Renal cortical epithelial cell (primary cell): ENCODE results near the gene IFITM5. TPM values are rescaled to one million over a fixed set of nuclear protein-coding genes. Genes with fewer than 3 reads are reported as not detected.
"Not testable (repeated sequence)": the region's sequence is repeated elsewhere in the genome, so short reads cannot be mapped to it uniquely, and the experiment has no call there.

Source experiments
- DNase-seq: peaks from one replicate; pipeline ENCODE4 v3.0.0-alpha.2; 2011; ENCODE audit warnings: low read depth
- total RNA-seq: library from RNA; depleted of rRNA; stranded (reverse); fragments of >200 nt; gene quantifications from 2 replicates; pipeline ENCODE4 v1.2.3, GENCODE V29; 2014

Gene IFITM5
- total RNA-seq, result not detected in 2 replicates

DNA sequence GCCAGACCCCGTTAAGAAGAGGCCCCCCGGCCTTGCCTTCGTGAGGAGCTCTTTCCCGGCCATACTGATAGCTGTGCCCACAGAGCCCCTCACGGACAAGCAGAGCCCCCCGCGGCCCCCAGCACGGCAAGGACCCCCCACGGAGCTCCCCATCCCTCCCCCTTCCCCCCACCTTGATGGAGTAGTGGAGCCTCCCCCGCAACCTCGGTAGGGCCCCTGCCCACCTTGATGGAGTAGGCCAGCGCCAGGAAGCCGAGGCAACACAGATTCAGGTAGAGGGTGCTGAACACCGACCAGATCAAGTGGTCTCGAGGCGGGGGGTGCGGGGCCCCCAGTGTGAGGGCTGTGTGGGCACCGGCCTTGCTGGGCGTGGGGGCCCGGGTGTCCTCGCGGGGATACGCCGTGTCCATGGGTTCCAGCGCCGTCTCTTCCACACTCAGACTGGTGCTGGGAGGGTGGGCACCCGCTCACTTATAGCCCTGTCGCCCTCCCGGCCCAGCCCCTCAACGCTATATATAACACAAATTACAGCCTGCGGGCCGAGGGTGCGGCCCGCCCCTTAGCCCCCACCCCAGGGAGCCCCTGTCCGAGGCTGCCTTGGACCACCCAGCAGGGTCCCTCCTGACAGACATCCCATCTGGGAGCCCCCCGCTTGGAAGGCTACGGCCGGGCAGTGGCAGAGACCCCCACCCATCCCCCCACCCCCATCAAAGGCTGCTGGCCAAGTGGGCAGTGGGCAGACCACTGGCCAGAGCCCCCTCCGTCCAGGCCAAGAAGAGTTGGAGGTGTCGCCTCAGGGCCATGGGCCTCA, at the start of gene IFITM5:
Gene IFITM5 (minus strand): TSS at position 446 of the 811 bp plus-strand sequence. CDS start 36 bp downstream, at position 410.
- no peak for DNase-seq

GRCh38 chr11:346529-346928, 47.2 kb upstream of the IFITM5 start:
- DNase-seq, result no peak

- no peak for DNase-seq
Measured at GRCh38 chr11:344836-345578, 45.7 kb upstream of the IFITM5 start.

GRCh38 chr11:342328-342727, 43.0 kb upstream of the IFITM5 start:
- DNase-seq, result no peak

DNA sequence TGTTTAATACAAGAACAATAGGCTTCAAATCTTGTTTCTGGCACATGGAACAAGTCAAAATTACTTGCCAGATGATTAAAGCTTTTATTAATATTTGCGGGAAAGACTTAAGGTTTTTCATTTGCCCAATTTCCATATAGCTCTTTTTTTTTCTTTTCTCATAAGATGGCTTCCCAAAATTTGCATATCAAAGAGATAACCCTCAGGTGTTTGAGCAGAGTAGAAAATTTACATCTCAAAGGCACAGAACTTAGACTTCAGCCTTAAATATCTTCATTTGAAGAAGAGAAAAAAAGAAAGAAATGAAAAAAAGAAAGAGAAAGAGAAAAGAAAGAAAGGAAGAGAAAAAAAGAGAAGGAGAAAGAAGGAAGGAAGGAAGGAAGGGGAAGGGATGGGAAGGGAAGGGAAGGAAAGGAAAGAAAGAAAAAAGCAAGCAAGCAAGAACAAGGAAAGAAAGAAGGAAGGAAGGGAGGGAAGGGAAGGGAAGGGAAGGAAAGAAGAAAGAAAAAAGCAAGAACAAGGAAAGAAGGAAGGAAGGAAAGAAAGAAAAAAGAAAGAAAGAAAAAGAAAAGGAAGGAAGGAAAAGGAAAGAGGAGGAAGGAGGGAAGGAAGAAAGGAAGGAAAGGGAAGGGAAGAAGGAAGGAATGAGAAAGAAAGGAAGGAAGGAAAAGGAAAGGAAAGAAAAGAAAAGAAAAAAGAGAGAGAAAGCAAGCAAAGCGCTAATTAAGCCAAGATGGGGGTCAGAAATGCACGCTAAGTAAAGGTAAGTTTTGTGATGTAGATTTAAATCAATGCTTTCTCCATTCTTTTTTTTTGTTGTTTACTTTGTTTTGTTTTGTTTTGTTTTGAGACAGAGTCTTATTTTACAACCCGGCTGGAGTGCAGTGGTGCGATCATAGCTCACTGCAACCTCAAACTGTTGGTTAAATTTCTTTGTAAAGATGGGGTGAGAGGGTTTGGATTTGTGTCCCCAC, 41.5 kb upstream of the IFITM5 start:
- no peak for DNase-seq

- DNase-seq, result no peak
Measured at GRCh38 chr11:339963-340362, 40.6 kb upstream of the IFITM5 start.

DNA sequence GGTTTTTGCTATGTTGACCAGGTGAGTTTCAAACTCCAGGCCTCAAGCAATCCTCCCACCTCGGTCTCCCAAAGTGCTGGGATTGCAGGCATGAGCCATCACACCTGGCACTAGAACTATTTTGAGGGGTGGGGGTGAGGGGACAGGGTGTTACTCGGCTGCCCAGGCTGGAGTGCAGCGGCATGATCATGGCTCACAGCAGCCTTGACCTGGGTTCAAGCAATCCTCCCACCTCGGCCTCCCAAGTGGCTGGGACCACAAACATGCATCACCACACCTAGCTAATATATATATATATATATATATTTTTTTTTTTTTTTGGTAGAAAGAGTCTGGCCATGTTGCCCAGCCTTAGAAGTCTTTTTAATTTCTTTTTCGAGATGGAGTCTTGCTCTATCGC, 38.4 kb upstream of the IFITM5 start:
- DNase-seq, result no peak

- DNase-seq, result no peak
Measured at GRCh38 chr11:336659-337198, 37.4 kb upstream of the IFITM5 start.

- DNase-seq, result no peak
Measured at GRCh38 chr11:335779-336658, 36.7 kb upstream of the IFITM5 start.

DNA sequence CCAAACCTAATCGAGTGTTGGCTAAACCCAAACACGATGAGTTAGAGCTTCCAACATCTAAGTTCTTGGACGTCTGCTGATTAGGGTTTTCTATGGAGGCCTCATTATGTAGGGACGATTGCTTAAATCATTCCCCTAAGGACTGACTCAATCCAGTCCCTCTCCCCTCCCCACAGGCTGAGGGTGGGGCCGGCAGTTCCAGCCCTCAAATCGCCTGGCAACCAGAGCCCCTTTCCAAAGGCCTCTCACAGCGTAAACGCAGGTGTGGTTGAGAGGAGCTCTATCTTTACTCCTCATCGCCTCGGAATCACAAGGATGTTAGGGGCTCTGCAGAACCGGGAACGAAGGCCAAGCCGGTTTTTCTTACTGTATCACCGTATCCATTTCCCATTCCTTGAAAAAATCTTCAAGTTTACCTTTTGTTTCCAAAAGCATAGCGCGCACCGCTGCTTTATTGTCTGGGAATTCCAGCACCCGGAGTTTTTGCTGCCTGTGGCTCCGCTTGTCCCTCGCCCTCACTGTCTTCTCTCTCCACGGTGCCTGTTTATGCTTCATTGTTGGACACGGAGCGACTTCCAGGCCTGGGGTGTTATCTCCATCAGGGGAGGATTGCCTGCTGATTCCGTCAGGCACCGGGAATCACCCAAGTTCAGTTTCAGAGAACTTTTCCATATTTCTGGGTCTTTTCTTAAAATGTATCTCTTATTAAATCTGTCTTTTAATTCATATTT, 35.1 kb upstream of the IFITM5 start:
- no peak for DNase-seq

DNA sequence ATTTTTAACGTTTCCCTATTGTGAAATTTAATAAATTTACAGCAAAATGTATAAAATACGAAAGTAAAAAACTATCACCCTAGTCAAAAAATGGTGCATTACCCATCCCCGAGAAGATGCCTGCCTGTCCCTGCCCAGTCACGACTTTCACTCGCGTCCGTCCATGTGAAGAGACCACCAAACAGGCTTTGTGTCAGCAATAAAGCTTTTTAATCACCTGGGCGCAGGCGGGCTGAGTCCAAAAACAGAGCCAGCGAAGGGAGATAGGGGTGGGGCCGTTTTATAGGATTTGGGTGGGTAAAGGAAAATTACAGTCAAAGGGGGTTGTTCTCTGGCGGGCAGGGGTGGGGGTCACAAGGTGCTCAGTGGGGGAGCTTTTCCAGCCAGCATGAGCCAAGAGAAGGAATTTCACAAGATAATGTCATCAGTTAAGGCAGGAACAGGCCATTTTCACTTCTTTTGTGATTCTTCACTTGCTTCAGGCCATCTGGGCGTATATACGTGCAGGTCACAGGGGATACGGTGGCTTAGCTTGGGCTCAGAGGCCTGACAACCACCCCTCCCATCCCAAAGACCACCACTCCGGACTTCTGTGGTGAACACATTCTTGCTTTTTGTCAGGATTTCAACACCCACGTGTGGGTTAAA, 34.4 kb upstream of the IFITM5 start:
- not testable (repeated sequence) for DNase-seq

DNA sequence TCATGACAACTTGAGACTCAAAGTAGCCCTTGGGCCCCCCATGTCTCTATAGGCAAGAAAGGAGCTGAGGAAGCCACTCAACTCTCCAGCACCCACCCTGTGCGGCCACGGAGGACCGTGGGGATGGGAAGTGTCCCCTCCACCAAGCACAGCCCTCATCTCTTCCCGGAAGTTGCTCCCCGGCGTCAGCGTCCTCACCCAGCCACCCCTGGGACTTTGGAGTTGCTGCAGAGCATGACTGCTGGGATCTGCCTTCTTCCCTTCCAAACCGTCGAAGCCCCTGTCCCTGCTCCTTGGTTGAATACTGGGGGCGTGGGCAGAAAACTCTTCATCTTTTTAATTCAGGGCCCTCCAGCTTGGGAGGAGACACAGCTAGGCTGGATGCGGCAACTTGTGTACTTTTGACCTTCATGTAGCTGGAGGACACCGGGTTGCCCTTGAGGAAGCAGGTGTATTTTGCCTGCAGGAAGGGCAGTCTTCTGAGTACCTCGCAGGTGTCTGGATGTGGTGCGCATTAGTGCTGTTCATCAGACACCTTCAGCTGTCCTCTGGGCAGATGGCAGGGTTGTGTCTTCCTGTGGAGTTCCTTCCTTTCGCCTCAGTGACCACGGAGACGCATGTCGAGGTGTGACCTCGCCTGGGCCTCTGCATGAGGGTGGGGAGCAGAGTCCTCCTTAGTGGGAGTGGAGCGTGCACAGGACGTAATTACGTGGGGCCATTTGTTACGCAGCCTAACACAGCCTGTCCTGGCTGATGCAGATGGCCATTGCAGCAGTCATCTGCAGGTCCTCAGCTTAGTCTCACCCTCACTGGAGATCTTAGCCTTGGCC, 33.5 kb upstream of the IFITM5 start:
- DNase-seq, result no peak

GRCh38 chr11:331358-332060, 32.2 kb upstream of the IFITM5 start:
- no peak for DNase-seq

DNA sequence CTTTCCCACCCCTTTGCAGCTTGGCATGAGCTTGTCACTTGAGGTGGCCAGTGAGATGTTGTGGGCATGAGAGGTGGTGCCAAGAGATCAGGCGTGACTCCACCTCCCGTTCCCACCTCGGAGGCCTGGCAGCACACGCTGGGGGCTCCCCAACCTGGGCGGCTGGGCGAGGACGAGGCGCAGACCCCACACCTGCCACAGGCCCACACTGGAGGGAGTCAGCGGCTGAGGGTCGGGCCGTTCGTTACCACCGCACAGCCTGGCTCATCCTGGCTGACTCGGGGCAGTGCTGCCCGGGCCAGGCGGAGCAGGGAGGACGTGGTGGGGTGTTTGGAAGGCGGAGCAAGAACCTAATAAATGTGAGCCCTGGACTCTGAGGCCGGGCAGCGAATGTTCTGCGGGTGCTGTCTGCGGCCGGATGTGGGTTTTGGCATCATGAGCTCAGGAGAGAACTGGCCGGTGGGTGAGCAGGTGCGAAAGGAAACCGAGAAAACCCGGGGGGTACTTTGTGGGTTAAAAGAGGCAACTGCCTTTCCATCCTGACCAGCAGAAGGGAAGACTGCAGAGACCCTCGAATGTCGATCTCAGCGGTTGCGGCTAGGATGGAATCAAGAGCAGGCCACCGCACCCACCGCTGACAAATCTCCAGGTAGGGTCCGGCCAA, 31.5 kb upstream of the IFITM5 start:
- no peak for DNase-seq

DNA sequence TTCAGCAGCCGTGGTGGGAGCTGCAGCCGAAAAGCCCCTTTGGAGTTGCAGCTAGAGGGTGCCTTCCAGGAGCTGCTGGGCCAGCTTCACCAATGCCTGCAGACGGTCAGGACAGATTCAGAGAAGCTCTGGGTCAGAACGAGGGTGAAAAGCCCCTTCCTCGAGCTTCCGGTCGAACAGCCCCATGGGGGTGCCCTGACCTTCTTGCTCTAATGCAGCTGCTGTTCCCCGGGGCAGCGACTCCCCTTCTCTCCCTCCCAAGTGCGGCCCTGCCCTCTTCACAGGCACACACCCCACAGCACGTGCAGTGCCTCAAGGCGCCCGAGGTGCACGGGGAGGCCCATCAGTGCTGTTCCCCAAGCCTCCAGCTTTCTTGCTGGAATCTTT, 31.0 kb upstream of the IFITM5 start:
- DNase-seq, result no peak

DNA sequence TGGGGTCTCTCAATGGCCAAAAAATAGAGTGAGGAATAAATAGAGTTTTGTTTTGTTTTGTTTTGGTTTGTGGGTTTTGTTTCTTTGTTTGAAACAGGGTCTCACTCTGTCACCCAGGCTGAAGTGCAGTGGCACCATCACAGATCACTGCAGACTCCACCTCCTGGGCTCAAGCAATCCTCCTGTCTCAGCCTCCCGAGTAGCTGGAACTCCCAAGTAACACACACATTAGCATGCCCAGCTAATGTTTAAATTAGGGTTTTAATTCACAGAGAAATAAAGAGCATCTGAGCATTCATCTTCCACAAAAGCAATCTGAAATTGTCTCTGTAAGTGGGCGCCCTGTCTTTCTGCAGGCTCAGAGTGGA, 30.5 kb upstream of the IFITM5 start:
- no peak for DNase-seq

GRCh38 chr11:328516-329100, 29.3 kb upstream of the IFITM5 start:
- not testable (repeated sequence) for DNase-seq
